ENCODE measurements around the gene MAGI2.
A peak's percentile ranks its signal among the peaks of the same experiment; 100 is the strongest.

The MAGI2 gene

DNA sequence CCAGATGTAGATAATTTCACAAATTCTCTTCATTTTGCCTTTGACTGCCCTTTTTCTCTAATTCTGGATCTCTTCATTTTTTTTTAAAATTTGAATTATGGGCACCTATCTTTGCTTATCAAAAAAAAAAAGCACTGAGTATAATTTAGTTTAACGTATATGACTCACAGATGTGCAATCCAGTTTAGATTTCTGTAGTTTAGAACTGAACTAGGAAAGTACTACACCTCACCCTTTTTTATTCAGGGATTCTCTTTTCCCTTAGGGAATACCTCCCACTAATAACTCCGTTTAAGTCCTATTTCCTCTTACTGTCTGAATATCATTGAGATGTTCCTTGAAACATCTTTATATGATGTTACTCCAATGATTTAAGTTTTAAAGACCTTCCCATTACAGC lies 665.0 kb downstream of the MAGI2 start:
- no peak for DNase-seq (ENCODE audit: low read depth, low spot score)

DNA sequence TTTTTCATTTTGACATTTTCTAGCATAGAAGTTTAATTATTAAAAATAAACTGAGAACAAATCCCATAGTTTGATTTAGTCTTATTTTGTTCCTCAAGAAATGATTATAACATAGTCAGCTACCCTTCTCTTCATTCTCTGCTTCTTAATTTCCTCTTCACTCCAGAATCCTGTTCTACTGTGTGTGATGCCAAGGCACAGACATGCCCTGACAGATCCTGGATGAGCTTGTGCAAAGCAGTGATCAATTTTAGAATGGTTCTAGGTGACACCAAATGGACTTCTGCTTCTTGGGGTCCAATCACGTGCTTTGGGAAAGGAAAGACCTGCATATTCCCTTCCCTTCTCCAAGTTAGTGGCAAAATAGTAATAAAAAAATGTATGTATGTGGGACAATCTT lies 665.6 kb downstream of the MAGI2 start:
- no peak for DNase-seq (ENCODE audit: low read depth, low spot score)

DNA sequence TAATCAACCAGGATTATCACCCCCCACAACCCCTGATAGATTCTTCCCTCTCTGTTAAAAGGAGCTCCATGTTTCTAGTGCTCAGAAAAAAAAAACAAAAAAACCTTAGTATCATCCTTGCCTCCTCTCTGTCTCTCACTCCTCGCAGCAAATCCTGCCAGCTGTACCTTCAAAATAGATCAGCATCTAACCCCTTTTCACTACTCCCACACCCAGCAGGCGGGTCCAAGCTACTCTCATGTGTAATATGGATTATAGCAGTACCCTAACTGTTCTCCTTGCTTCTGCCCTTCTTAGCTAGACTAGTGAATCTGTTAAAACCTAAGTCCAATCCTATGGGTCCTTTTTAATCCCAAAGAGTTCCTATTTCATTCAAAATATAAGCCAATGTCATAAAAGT lies 667.4 kb downstream of the MAGI2 start:
- DNase-seq (ENCODE audit: low read depth, low spot score): no peak

DNA sequence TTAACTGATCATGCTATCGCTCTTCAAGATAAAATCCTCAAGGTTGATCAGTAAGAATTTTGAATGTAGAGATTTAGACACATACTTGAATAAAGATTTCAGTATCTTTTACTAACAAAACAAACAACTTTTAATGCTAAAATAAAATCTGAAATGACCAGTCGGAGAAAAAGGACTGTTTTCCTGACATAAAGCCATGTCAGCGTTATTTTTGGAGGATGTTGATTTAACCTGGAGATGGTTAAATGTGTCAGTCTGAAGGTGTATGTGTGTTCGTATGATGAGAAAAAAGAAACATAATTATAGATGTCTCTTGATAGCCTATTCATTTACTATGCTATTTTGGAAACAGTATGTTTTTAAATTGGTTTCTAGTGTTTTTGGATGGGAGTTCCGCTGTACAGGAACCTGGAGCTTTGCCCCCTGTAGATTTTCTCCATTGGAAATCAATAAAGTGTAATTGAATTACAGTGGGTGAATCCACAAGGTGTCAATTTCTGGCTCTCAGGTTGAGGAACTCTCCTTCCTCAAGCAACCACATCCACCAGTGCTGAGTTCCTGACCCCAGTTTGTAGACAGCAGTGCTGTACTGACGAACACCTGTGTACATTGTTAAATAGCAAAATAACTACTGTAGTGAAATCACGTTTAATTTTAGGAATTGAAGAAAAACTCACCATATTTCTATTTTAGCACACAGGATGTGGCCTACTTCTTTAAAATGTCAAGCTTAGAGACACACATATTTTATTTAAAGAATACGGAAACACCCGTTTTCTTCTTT lies 670.1 kb downstream of the MAGI2 start:
- DNase-seq (ENCODE audit: low read depth, low spot score): no peak

DNA sequence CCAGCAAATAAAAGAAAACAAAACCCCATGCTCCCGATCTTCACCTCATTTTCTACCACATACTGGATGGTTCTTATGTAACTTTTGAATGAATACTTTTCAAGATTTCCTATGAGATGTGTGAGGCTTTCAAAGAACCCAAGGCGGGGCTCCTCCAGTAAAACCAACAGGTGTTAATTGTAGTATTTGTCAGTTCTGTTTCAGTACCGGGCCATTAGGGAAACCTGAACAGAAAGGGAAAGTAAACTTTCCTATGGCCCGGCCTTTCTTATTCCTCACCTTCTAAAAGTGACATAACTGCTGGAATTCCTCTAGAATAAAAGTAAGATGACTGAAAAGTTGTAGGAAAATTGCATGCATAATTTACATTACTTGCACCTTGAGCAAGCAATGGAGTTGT lies 672.9 kb downstream of the MAGI2 start:
- DNase-seq (ENCODE audit: low read depth, low spot score): no peak

DNA sequence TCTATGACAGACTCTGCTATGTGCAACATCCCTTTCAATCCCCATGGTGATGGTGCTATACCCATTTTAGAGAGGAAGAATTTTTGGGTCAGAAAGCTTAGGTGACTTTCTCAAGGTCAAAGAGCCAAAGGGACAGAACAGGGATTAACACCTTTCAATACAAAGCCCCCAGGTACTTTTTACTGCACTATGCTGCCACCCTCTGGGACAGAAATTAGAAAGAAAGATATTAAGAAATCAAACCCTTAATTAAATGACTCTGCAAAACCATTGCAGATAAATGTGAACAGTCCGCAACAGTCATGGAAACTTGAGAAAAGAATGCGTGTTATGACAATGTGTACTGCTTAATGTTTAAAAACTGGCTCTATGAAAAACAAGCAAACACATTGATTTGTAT lies 673.7 kb downstream of the MAGI2 start:
- DNase-seq (ENCODE audit: low read depth, low spot score): no peak

DNA sequence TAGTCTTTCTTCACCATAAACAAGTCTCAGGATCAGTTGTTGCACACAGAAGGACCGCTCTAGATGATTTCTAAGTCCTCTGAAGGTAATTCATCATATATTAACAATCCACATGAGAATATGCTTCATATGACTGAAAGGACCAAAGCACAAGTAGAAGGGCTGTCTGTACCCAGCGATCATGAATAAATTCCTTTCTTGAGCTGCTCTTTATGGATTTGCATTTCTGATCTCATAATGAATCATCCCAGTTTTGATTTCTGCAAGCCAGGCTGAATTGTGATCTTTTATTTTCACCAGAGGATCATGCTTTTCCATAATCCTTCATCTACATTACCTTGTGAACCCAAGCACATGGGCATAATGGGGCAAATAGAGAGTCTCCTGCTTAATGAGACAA lies 675.6 kb downstream of the MAGI2 start:
- no peak for DNase-seq (ENCODE audit: low read depth, low spot score)

DNA sequence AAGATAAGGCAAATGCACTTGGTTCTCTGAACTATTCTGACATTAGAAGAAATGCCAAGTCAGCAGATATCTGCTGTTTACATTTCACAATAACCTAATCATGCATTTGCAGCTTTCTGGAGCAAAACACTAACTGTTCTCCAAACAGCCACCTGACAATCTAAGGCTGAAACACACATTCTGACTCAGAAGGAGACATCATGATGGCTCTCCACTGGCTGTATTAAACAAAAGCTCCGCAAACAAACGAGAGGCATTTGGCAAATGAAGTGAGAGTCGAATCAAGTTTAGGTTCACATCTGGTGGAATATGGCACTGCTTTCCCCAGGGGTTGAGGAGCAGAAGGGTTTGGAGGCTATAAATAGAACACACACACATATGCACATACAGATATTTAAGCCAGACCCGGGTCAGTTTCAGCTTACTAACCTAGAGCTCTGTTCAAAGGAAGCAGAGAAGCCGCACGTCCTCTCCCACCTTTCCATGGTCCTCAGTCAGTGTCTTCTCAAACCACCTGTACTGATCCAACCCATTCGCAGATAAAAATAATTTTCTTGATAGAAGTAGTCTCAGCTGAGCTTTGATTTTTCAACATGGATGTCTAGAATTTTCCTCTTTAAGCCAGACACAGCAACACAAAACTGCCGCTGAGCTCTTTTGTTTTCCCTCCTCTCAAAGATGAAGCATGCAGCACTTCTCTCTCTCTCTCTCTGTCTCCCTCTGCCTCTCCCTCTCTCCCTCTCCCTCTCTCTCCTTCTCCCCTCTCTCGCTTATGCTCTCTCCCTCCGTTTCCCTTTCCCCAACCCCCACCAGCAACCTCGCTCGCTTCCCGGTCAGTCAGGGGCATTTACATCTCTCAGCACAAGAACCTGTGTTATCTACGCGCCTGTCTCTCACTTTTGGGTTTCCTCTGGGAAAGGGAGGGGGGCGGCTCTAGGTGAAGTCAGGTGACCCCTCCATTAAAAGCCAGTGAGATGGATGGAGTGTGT lies 682.8 kb downstream of the MAGI2 start:
- peak; percentile 74 for DNase-seq (ENCODE audit: low read depth, low spot score)

DNA sequence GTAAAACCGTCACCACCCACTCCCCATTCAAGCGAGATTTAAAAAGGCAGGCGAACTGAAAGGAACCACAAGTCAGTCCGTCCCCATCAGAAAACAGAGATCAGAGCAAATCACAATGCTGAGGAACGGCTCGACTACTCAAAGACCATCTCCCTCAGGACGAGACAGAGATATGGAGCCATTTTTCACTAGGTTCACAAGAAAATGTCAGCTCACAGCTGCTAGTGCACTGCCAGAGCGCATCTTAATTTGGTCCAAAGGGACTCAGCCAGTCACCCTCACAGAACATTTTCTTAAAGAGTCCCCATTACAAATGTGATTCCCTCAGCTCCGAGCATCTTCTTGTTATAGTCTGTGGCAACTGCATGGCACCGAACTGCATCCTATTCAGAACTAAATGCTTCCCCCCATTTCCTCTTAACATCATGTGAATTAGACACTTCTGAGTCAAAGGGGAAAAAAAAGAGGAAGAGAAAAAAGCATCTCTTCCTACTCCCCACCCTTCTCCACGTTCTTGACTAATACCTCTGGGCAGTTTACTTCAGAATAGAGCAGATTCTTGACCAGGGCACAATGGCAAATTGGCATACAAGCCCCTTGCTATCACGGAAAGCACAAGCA lies 683.9 kb downstream of the MAGI2 start:
- DNase-seq (ENCODE audit: low read depth, low spot score): no peak

DNA sequence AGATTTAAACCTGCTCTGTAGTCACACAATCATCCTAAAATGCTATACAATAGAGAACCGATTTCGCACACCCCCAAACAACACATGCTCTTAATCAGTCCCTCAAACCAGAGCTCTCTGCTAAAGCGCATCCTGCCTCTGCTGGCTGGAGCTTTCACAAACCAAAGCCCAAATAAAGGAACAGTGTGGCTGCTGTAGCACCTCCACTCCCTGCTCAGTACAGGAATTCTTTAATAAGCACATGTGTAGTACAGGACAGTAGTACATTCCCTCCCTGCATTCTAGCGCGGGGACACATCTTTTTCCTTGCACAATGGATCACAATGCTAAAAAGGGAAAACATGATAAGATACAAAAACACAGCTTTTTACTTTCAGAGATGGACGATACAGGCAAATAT lies 684.6 kb downstream of the MAGI2 start:
- no peak for DNase-seq (ENCODE audit: low read depth, low spot score)

DNA sequence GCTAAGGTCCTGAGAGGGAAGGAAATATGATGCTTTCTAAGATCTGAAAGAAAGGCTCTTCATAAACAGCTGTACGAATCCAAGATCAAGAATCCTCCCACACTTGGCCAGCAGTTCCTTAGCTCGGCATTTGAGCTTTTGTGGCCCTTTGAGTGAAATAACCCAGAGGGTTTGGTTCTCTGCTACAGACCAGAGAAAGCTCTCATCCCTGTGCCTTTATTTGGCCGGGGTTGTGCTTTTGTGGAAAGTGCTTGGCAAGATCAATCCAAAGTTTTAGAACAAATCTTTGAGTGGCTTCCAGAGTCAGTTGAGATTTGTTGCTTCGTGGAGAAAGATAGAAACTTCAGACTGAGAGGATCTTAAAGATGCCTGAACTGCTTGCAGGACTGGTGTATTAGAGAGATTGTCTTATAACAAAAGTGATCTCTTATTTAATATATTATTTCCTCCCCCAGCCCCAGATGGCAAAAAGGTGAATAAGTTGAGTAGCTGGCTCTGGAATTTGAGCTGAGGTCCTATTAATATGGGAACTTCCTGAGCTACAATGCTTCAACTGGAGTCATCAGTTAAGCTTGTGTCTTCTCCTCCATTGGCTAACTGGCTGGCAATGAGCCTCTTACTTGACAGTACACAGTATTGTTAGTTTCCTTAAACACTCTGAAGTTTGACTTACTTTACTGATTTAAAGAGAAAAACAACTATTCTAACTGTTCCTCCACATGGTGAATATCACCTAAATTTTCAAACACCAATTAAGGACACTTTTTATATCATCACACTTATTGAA lies 687.3 kb downstream of the MAGI2 start:
- no peak for DNase-seq (ENCODE audit: low read depth, low spot score)

DNA sequence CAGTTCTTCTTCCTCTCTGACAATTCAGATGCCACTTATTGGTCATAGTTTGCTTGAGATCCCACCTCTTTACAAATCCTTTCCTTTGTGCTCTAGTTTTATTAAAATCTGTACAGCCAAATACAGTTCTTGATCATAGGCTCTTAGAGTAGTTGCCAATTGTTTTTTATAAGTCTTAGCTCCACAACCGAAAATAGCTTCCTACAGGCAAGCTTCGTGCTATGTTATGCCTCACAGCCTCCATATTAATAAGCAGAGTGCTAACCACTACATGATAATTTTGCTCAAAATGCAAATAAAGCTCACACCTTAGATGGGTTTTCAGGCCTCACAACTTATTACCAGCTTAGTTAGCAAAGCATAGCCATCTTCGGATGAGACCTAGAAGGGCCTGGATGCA lies 688.9 kb downstream of the MAGI2 start:
- DNase-seq (ENCODE audit: low read depth, low spot score): no peak

DNA sequence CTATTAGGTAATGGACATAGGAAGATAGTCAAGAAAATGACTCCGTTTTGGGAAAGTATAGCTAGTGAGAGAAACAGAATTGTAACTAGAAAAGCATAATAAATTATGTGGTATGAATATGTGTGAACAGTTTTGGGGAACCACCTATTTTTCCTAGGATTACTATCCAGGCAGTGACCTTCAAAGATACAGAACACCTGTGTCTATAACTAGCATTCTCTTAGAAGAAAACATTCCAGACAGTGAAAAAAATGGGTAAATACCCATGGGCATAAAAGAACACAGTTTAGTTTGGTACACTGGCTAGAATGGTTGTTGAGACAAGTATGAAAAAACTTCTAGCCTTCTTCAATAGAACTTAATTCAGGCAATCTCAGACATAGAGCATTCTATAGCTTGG lies 690.8 kb downstream of the MAGI2 start:
- DNase-seq (ENCODE audit: low read depth, low spot score): no peak

DNA sequence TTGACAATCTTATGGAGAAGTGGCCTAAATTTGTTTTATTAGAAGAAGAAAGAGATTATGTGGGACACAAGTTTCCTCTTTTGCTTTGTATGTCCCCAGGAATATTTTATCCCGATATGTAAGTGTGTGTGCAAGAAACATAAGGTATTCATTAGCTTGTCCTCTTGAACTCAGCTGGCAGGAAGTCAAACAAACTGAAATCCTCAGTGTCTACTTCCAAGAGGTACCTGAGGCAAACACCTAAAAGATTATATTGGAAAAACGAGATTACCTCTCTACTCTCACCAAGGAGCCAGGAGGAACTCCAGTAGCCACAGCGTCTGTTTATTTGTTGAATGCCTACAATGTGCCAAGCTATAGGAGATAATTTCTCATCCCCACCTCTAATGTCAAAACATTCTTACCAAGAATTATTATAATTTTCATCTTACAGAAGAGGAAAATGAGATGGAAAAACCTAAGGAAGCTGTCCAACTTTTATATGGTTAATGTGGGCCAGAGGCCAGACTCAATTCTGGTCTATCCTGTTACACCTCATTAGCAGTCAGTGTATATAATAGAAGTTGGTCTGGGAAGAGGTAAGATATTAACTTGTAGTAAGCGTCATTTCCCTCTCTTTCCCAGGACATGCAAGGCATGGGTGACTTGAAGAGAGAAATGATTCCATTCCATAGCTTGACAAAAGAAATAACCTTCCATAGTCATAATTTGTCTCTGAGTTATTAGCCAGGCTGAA lies 692.7 kb downstream of the MAGI2 start:
- DNase-seq (ENCODE audit: low read depth, low spot score): no peak

DNA sequence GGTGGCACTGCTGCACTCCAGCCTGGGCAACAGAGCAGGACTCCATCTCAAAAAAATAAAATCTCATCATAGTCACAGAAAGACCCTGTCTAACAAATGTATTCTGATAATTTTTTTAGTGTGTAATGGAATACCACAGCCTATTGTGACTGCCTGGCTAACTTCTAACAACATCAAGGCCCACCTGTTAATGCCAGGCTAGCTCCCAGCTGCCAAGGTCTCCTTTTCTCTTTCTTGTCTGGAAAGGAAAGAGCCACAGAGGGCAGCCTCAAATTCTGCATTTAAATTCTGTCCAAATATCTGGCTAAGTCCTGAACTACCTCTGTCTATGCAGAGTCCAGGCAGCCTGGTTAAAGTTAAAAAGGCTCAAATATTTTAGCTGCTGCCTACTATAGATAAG lies 700.9 kb downstream of the MAGI2 start:
- DNase-seq (ENCODE audit: low read depth, low spot score): no peak

DNA sequence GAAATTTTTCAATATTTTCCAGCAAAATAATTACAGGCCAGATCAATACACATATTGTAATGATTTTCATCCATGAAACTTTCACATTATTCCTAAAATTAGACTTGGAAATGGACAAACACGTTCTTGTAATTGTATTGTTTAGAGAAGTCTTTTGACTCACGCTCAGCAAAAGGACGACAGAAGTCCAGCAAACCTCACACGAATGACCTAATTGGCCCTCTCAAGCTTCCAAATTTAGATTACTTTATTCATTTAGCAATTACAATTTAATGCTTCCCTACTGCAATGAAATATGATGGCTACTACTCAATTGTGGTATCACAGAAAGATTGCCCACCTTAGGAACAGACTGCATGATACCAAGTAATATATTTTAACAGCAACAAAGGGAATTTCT lies 702.2 kb downstream of the MAGI2 start:
- DNase-seq (ENCODE audit: low read depth, low spot score): no peak

DNA sequence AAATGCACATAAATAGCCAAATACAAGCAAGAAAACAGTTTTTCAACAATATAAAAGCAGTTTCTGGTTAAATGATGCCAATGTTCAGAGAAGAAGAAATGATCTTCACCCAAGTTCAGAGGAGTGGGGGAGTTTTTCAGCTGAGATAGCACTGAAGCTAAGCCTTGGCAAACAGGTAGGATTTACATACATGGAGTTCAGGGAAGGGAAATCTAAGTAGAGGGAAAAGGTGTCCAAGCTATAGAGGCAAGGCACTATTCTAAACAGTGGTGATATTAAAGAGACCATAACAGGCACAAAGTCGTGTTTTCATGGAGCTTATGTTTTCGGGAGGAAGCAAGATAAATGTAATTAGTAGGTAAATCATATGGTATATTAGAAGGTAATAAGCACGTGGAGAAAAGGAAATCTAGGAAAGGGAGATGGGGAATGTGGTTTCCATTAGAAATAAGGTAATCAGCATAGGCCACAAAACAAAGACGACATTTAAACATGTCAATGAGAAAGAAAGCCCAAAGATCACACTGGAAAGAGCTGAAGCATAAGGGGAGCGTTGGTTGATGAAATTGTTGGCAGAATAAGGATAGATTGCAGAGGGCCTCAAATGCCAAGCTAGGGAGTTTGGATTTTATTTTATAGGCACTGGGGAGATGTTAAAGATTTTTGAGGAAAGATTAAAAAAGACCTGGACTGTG lies 704.3 kb downstream of the MAGI2 start:
- no peak for DNase-seq (ENCODE audit: low read depth, low spot score)

DNA sequence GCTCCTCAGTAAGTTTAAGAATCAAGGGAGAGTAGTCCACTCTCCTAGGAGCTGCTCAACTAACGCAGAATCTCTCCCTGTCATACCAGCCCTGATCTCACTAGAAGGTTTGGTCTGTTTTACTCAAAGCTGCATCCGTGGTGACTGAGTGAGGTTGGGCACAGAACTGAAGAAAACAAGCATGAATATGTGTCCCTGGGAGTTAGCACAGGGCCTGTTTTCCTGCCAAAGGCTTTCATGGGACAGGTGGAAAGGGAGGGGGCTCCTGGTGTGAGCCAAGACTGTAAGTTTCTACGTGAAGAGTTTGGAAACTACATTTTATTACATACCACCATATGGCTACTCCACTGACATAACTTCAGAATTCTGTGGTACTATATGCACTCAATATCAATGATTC lies 705.9 kb downstream of the MAGI2 start:
- no peak for DNase-seq (ENCODE audit: low read depth, low spot score)

DNA sequence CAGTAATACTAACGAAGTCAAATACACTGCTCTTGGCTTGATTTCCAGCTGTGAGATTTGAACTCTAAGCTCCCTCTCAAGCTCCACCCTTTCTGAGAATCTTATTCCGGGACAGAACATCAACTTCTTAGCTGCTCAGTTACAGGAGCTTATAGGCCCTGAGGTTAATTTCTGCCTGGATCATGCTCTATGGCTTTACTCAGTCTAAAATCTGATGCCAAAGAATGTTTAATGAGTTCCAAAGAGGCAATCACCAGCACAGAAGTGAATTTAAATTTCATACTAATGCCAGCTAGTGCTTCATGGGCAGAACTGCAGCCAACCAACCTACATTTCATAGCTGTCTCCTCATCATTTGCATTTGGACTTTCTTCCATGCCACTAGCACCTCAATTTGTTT lies 707.2 kb downstream of the MAGI2 start:
- no peak for DNase-seq (ENCODE audit: low read depth, low spot score)

DNA sequence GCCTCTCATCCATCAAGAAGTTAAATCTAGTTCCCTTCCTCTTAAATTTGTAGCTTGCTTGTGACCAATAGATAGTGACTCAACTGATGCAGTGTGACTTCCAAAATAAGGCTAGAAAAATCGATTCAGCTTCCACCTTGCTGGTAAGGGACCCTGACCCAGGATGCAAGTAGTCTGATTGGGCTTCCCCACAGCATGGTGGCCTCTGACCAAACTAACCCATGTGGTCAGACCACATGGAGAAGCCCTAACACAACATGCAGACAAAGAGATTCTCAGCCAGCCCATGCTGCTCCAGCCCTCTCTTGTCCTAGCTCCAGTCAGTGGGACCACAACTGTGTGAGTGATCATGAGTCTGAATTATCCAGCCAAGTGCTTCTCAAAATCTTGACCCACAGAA lies 710.8 kb downstream of the MAGI2 start:
- DNase-seq (ENCODE audit: low read depth, low spot score): no peak
